Mesendoderm (in vitro differentiated cells): Measurements from ENCODE around the gene HEXA. TPM values are rescaled to one million over a fixed set of nuclear protein-coding genes. Genes with fewer than 3 reads are reported as not detected.
A peak's percentile ranks its signal among the peaks of the same experiment; 100 is the strongest.
"Not testable (repeated sequence)": the region's sequence is repeated elsewhere in the genome, so short reads cannot be mapped to it uniquely, and the experiment has no call there.

Experiments used
- DNase-seq: peaks from one replicate; pipeline ENCODE4 v3.0.0; 2013
- H2AK5ac ChIP-seq: 2 replicates; pipeline ENCODE4 v1.6.1; 2013; ENCODE audit warnings: low read length, inconsistent platforms
- H2BK120ac ChIP-seq: 2 replicates; pipeline ENCODE4 v1.6.1; 2013; ENCODE audit warnings: low read depth, mild to moderate bottlenecking, low read length, moderate library complexity, mixed read lengths
- H2BK15ac ChIP-seq: replicated peaks from 2 replicates; pipeline ENCODE4 v1.6.1; 2013; ENCODE audit warnings: low read depth, mild to moderate bottlenecking, moderate library complexity
- H2BK5ac ChIP-seq: 2 replicates; pipeline ENCODE4 v1.6.1; 2013; ENCODE audit warnings: low read length, inconsistent platforms
- H3K18ac ChIP-seq: 2 replicates; pipeline ENCODE4 v1.6.1; 2013; ENCODE audit warnings: mild to moderate bottlenecking, low read length, mixed read lengths
- H3K23ac ChIP-seq: one replicate; pipeline ENCODE4 v1.6.1; 2013; ENCODE audit warnings: low read length
- H3K27ac ChIP-seq: 2 replicates; pipeline ENCODE4 v1.5.1; 2013; ENCODE audit warnings: low read depth, mild to moderate bottlenecking, inconsistent platforms, low read length, moderate library complexity
- H3K27me3 ChIP-seq: 2 replicates; pipeline ENCODE4 v1.6.1; 2013; ENCODE audit warnings: low read length, control low read depth, mild to moderate bottlenecking, inconsistent platforms; ENCODE audit not compliant: insufficient read depth, poor library complexity
- H3K36me3 ChIP-seq: 2 replicates; pipeline ENCODE4 v1.6.1; 2013; ENCODE audit warnings: low read length, inconsistent platforms; ENCODE audit not compliant: control insufficient read depth, insufficient read depth
- H3K4ac ChIP-seq: one replicate; pipeline ENCODE4 v1.6.1; 2013; ENCODE audit warnings: low read depth, mild to moderate bottlenecking, low read length, moderate library complexity
- H3K4me1 ChIP-seq: 2 replicates; pipeline ENCODE4 v1.6.1; 2013; ENCODE audit warnings: low read depth, low read length, inconsistent platforms; ENCODE audit not compliant: control insufficient read depth
- H3K4me2 ChIP-seq: 2 replicates; pipeline ENCODE4 v1.6.1; 2013; ENCODE audit warnings: low read length
- H3K4me3 ChIP-seq: 2 replicates; pipeline ENCODE4 v1.5.1; 2013; ENCODE audit warnings: mild to moderate bottlenecking, low read length
- H3K56ac ChIP-seq: one replicate; pipeline ENCODE4 v1.6.1; 2013; ENCODE audit warnings: low read length
- H3K79me1 ChIP-seq: 2 replicates; pipeline ENCODE4 v1.6.1; 2013; ENCODE audit warnings: low read length, inconsistent platforms
- H3K79me2 ChIP-seq: 2 replicates; pipeline ENCODE4 v1.6.1; 2013; ENCODE audit warnings: mild to moderate bottlenecking, low read length; ENCODE audit not compliant: control insufficient read depth, insufficient read depth
- H3K9ac ChIP-seq: 2 replicates; pipeline ENCODE4 v1.6.1; 2013; ENCODE audit warnings: low read length, inconsistent platforms
- H4K5ac ChIP-seq: one replicate; pipeline ENCODE4 v1.6.1; 2013; ENCODE audit warnings: low read length
- H4K8ac ChIP-seq: one replicate; pipeline ENCODE4 v1.6.1; 2013; ENCODE audit warnings: low read depth, mild to moderate bottlenecking, control low read depth, low read length, moderate library complexity
- WGBS: extraction: QIAGEN DNeasy Blood & Tissue Kit; methylation state at CpG from one replicate; pipeline ENCODE4 v1.1.7; 2013; ENCODE audit warnings: low lambda C conversion rate, missing lambda C conversion rate; ENCODE audit not compliant: insufficient coverage; ENCODE audit errors: extremely low coverage; 5-methylcytosine and 5-hydroxymethylcytosine counted together
- polyA plus RNA-seq, 2 experiments: library from polyadenylated mRNA; stranded (reverse); fragments of 200-250 nt; gene quantifications; one replicate each; pipeline ENCODE4 v1.2.3, GENCODE V29; 2013

HEXA gene
- 33.3 TPM for polyA plus RNA-seq (2013, experiment 1 of 2)
- 32.7 TPM for polyA plus RNA-seq (2013, experiment 2 of 2)

DNA sequence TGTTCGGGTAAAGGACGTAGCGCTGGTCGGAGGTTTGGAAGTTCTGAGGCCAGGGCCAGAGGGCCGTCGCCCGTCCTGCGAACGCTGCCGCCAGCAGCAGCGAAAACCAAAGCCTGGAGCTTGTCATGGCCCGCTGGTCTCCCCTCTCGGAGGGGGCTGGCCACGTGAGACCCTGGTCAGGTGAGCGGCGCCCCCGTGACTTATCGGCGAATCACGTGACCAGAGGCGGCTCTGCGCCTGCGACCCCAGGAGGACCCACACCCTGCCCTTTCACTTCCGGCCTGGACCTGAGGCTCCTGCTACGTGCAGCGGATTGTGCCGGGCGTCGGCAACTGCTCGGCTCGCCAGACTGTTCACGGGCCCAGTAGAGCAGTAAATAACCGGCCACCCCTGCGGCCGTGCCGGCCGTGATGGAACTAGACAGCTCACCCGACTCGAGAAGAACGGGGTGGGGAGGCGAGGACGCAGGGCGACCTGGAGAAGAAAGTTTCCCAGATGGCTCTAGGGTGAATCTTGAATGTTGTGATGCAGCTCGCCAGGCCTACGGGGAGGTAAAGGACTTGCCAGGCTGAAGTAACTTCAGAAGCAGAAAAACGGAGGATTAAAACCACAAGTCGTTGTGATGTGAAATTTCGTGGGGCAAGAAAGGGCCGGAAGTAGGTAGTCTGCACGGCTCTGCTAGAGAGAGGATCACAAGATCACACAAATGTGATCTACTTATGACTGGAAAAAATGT lies at the start of gene HEXA:
Gene HEXA (minus strand): TSS at position 169 of the 736 bp plus-strand sequence. CDS start 42 bp downstream, at position 127.
- Histone ChIP-seq H3K18ac (peak within 1 kb of the TSS; percentile 53), H3K27ac (no peak within 1 kb of the TSS), H3K23ac (no peak within 1 kb of the TSS), H3K4ac (peak within 1 kb of the TSS; percentile 90), H3K56ac (peak within 1 kb of the TSS; percentile 93), H2AK5ac (no peak within 1 kb of the TSS), H2BK120ac (no peak within 1 kb of the TSS), H3K9ac (peak within 1 kb of the TSS; percentile 88), H2BK5ac (no peak within 1 kb of the TSS), H3K36me3 (peaks cover under 1% of the 10 kb centered on the region), H4K8ac (peak within 1 kb of the TSS; percentile 78), H2BK15ac (no peak within 1 kb of the TSS), H3K4me3 (peak within 1 kb of the TSS; percentile 81), H3K79me2 (peaks cover 5% of the 10 kb centered on the region), H3K4me2 (peak within 1 kb of the TSS; percentile 76), H3K4me1 (peaks cover 5% of the 10 kb centered on the region), H3K27me3 (no peaks in the 10 kb centered on the region), H3K79me1 (peaks cover 5% of the 10 kb centered on the region), H4K5ac (peak within 1 kb of the TSS; percentile 64)
- WGBS, result no CpG with 5 or more reads among the region's 50 CpGs
- peak; percentile 99 for DNase-seq

DNA sequence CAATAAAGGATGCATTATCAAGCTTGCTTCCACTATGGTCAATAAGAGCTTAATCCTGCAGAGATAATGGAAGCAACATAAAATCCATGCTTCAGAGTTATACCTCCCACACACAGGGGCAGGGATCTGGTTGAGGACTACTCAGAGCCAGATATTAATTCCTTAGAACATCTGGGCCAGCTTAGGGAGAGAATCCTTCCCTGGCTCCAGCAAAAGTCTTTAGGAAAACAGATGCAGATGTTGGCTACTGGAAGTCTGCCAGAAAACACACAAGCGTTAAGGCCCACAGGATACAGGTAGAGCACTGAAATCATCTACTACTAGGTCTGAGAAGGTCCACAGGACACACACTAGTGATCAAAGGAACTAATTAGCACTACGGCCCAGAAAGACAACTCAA lies 47.4 kb upstream of the HEXA start:
- Histone ChIP-seq H3K4me3 (no peak overlapping the region), H3K79me1 (no peaks in the 10 kb centered on the region), H3K27me3 (peaks cover 2% of the 10 kb centered on the region), H3K36me3 (no peaks in the 10 kb centered on the region), H3K4ac (no peak overlapping the region), H2AK5ac (no peak overlapping the region), H2BK5ac (no peak overlapping the region), H3K27ac (no peak overlapping the region), H3K23ac (no peak overlapping the region), H4K8ac (no peak overlapping the region), H2BK120ac (no peak overlapping the region), H3K4me1 (no peaks in the 10 kb centered on the region), H3K4me2 (no peak overlapping the region), H3K79me2 (no peaks in the 10 kb centered on the region), H4K5ac (no peak overlapping the region), H3K18ac (no peak overlapping the region), H3K56ac (no peak overlapping the region), H2BK15ac (no peak overlapping the region), H3K9ac (no peak overlapping the region)
- DNase-seq, result no peak
- no CpG with 5 or more reads among the region's 2 CpGs for WGBS

DNA sequence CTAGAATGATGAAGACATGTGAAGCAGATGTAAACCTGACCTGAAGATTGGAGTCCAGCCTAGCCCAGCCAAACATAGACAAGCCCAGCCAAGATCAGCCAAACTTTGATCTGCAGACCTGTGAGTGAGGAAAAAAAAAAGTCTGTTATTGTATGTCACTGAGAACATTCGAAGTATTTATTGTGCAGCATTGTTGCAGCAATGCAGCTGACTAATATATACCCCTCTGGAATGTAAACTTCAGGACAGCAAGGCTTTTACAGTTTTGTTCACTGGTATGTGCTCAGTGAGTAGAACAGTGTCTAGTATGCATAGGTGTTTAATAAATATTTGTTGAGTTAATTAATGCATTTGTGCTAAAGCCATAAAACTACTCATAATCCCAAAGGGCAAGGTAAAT lies 45.7 kb upstream of the HEXA start:
- Histone ChIP-seq H3K56ac (no peak overlapping the region), H3K79me1 (no peaks in the 10 kb centered on the region), H3K79me2 (no peaks in the 10 kb centered on the region), H3K9ac (no peak overlapping the region), H2BK5ac (no peak overlapping the region), H2AK5ac (no peak overlapping the region), H4K5ac (no peak overlapping the region), H3K36me3 (no peaks in the 10 kb centered on the region), H3K4ac (no peak overlapping the region), H2BK15ac (no peak overlapping the region), H2BK120ac (no peak overlapping the region), H3K23ac (no peak overlapping the region), H3K4me3 (no peak overlapping the region), H3K18ac (no peak overlapping the region), H3K4me2 (no peak overlapping the region), H4K8ac (no peak overlapping the region), H3K27me3 (peaks cover 2% of the 10 kb centered on the region), H3K4me1 (no peaks in the 10 kb centered on the region), H3K27ac (no peak overlapping the region)
- DNase-seq, result no peak
- no CpG with 5 or more reads among the region's 1 CpG for WGBS

DNA sequence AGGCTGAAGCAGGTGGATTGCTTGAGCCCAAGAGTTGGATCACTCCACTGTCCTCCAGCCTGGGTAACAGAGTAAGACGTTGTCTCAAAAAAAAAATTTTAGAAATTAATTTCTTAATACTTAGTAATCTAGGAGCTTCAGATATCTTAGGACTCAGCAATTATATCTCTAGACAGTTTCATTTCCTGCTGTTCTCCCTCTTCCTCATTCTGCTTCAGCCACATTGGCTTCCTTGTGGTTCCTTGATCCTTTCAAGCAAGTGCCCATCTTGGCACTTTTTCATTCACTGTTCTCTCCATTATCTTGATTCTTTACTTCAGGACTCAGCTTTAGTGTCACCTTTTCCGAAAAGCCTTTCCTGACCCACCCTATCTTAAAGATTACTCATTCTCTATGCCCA lies 44.8 kb upstream of the HEXA start:
- no peak overlapping the region for H3K18ac ChIP-seq
- H2BK120ac ChIP-seq, result no peak overlapping the region
- H3K79me1 ChIP-seq, result no peaks in the 10 kb centered on the region
- no peak overlapping the region for H4K8ac ChIP-seq
- H3K27me3 ChIP-seq, result peaks cover 2% of the 10 kb centered on the region
- no peak overlapping the region for H3K9ac ChIP-seq
- no peak overlapping the region for H2BK5ac ChIP-seq
- H3K36me3 ChIP-seq, result no peaks in the 10 kb centered on the region
- no peak overlapping the region for H3K27ac ChIP-seq
- no peak overlapping the region for H4K5ac ChIP-seq
- H3K79me2 ChIP-seq, result no peaks in the 10 kb centered on the region
- H2BK15ac ChIP-seq, result no peak overlapping the region
- H3K4ac ChIP-seq, result no peak overlapping the region
- no peak overlapping the region for H3K23ac ChIP-seq
- no CpG with 5 or more reads among the region's 2 CpGs for WGBS
- H3K4me1 ChIP-seq, result no peaks in the 10 kb centered on the region
- H3K4me2 ChIP-seq, result no peak overlapping the region
- H3K4me3 ChIP-seq, result no peak overlapping the region
- DNase-seq, result no peak
- no peak overlapping the region for H2AK5ac ChIP-seq
- no peak overlapping the region for H3K56ac ChIP-seq

DNA sequence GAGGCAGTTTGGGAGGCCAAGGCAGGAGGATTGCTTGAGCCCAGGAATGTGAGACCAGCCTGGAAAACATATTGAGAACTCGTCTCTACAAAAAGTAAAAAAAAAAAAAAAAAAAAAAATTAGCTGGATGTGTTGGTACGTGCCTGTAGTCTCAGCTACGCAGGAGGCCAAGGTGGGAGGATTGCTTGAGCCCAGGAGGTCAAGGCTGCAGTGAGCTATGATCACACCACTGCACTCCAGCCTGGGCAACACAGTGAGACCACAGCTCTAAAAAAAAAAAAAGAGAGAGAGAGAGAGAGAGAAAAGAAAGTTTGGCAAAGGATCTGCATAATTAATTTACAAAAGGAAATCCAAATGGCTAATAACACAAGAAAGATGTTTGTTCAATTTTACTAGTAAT lies 44.0 kb upstream of the HEXA start:
- H3K36me3 ChIP-seq, H3K4ac ChIP-seq, H3K4me2 ChIP-seq, H3K79me1 ChIP-seq, DNase-seq, H4K8ac ChIP-seq, H2BK120ac ChIP-seq, H3K4me1 ChIP-seq, H3K79me2 ChIP-seq, H4K5ac ChIP-seq, H3K9ac ChIP-seq, H2BK15ac ChIP-seq, H3K27me3 ChIP-seq, H3K4me3 ChIP-seq, H3K23ac ChIP-seq, H3K18ac ChIP-seq, H2AK5ac ChIP-seq, H3K27ac ChIP-seq, H3K56ac ChIP-seq, H2BK5ac ChIP-seq: not testable (repeated sequence)
- no CpG with 5 or more reads among the region's 3 CpGs for WGBS

DNA sequence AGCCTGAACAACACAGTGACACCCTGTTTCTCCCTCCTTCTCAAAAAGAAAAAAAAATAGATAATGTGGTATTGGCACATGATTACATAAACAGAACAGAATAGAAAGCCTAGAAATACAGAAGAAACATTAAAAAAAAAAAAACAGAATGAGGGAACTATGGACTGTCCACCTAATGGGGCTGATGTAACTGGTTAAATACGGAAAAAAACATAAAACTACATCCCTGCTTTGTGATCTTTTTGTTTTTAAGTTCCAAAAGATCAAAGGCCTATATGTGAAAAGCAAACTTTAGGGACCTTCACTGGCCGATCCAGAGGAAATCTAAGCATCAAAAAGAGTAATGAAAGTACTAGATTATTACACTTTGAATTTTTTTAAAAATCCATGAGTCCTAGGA lies 39.5 kb upstream of the HEXA start:
- Histone ChIP-seq H3K56ac (no peak overlapping the region), H3K4me2 (no peak overlapping the region), H3K79me2 (no peaks in the 10 kb centered on the region), H3K27ac (no peak overlapping the region), H2BK5ac (no peak overlapping the region), H3K4me1 (no peaks in the 10 kb centered on the region), H2BK120ac (no peak overlapping the region), H3K79me1 (no peaks in the 10 kb centered on the region), H3K9ac (no peak overlapping the region), H3K18ac (no peak overlapping the region), H3K23ac (no peak overlapping the region), H3K4ac (no peak overlapping the region), H3K36me3 (no peaks in the 10 kb centered on the region), H2BK15ac (no peak overlapping the region), H4K5ac (no peak overlapping the region), H2AK5ac (no peak overlapping the region), H3K4me3 (no peak overlapping the region), H4K8ac (no peak overlapping the region), H3K27me3 (no peaks in the 10 kb centered on the region)
- WGBS, result no CpG with 5 or more reads among the region's 2 CpGs
- DNase-seq, result no peak
